Activated CD4-positive, alpha-beta T cell treated with anti-CD3 and anti-CD28 coated beads, Interleukin-2, amount 50 U/mL, for 1 hour (primary cell): Measurements from ENCODE around the gene ADCY7.

Experiments used
- DNase-seq: peaks from one replicate; pipeline ENCODE4 v3.0.0-alpha.2; 2020

The ADCY7 gene

DNA sequence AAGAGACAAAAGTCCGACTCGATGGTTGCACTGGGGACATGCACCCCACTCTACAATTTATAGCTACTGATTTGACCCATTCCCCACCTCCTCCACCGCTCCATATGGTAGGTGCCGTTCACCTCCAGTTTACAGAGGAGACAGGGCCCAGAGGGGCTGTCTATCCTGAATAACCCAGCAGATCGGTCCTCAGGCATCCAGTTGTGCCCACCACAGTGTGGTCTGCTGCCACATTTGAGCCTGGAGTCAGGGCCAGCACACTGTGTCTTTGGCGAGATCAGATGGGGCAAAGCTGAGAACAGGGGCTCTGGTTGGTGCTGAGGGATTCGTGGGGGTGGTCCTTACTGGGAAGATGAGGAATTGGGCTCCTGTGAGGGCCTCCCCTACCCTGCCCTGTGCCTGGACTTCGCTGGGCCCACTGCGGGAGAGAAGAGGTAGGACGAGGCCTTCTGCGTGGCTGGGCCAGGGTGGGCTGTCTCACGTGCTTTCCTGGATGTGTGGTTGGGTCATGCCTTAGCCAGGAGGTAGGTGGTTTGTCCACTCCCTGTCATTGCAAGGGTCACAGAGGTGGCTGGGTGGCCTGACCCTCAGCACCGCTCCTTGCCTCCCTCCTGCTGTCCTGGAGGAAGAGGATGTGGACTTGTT, 2.8 kb downstream of the ADCY7 start:
- DNase-seq, result no peak

DNA sequence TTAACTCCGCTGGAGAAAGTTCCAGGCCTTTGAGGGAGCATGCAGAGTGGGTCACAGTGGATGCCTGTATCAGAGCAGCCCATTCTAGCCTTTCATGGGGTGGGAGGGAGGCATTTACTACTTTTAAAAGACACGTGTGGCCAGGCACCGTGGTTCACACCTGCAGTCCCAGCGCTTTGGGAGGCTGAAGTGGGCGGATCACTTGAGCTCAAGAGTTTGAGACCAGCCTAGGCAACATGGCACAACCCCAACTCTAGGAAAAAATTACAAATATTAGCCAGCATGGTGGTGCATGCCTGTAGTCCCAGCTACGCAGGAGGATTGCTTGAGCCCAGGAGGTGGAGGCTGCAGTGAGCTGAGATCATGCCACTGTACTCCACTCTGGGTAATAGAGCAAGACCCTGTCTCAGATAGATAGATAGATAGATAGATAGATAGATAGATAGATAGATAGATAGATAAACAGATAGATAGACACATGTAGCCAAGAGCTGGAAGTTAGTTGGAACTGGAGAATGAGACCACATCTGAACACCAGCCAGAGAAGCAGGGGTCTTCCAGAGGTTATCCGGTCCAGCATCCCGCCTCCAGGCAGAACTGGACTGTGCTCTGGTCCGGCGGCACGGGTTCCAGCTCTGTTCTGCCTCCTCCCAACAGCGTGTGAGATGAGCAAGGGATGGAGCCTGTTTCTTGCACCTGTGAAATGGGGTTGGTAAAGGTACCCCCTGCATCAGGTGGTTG, 3.6 kb downstream of the ADCY7 start:
- DNase-seq, result no peak

DNA sequence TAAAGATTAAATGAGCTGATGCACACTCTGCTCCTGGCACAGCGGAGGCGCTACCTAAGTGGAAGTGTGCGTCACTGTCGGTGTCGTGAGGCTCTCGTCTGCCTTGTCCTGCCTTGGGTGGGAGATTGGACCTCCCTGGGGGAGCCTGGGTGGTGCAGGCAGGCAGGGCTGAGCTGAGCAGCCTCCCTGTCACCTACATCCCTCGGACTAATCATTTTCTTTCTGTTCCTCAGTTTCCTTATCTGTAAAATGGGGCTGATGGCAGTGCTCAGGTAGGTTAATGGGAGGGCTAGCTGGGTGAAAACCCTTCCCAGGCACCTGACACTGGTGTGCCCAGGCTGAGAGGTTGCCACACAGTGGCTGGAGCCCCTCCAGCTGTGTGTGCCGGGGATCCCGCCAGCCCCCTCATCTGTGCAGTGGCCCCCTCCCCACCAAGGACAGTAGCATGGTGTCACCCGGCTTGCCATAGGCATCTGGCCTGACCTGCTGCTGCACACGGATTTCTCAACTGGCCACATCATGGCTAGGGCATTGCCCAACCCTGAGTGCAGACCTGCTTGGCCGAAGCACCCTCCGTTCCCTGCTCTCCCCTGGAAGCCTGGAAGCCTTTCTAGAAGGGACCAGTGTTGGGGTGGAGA, 4.3 kb downstream of the ADCY7 start:
- DNase-seq, result no peak

DNA sequence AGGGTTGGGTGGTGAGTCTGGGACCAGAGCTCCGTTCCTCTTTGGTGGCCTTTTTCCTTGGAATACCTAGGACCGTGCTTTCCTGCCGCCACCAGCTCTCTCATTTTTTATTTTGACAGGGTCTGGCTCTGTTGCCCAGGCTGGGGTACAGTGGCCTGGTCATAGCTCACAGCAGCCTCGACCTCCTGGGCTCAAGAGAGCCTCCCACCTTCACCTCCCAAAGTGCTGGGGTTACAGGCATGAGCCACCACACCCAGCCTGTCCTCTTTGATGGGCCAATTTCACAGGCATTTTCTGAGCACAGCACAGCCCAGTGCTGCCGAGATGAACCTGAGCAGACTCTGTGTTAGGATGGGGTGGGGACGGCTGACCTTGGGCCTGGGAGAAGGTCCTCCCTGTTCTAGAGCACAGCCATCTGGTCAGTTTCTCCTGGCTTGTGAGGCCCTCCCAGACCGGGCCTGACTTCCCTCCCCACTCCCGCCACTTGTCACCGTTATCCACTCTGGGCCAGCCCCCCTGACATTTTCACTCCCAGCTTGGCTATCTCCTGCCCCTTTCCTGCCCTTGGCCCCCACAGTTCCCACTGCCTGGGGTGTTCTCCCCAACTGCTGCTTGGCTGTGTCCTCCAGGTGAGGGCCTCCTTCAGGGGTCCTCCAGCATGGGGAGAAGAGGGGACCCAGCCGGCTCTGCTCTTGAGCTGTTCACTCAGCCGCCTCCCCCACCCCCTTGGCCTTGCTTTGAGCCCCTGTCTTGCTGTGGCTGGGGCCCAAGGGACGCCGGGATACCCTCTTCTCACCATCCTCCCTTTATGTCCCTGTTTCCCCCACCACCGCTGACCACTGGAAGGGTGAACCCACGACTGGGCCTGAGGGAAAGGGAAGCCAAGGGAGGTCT, 5.0 kb downstream of the ADCY7 start:
- DNase-seq, result no peak

DNA sequence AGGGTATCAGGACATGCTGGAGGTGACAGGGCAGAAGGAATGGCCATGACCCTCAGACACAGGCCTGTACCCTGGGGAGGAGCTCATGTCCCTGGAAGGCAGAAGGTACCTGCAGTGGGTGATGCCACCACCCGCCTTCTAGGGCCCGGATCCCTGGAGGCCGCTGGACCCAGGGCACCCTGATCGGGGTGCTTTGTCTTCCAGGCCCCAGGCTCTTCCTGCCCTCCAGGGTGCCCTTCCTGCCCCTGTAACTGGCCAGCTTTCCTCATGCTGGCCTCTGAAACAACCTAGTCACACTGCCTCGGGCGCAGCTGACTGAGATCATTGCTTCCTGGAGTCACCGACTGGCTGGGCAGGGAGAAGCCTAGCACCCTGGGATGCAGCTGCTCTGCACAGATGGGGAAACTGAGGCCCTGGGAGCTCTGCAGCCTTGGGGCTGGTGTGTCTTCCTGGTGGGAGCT, 5.8 kb downstream of the ADCY7 start:
- no peak for DNase-seq

DNA sequence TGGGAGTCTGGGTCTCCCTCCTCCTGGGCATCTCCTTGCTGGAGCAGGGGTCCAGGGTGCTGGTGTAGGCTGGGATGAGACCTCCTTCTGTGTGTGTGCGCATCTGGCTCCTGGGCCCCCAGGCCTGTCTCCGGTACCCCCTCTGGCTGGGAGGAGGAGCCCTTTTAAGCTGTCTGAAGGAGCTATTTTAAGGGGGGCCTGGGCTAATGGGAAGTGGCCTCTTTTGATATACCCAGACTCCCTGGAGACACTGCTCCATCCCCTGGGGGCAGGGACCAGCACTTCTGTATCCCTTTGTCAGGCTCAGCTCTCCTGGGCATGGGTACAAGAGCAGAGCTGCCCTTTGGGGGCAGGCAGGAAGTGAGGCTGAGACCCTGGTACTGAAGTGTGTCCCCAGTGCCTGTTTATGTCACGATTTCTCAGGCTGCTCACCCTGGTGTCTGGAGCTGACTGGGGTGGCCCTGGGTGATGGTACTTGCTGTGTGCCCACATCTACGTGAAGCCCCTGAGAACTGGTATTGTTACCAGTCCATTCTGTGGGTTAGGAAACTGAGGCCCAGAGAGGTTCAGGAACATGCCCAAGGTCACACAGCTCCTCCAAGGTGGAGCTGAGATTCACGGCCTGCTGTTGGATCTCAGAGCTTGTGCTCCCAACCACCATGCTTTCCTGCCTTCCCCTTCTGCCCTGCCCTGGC, 6.5 kb downstream of the ADCY7 start:
- no peak for DNase-seq

DNA sequence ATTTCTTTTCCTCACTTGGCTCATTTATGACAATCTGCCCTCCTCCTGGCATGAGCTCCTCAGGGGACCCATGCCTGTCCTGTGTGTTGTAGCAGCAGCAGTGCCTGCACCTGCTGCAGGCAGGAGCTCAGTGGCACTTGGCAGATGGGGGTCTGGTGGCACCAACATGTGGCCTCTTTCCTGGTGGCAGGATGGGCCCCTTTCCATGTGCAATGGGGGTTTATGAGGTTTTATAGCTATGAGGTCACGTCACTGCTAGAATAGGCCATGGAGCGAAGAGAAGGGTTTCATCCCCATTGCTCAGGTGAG, 7.0 kb downstream of the ADCY7 start:
- DNase-seq, result no peak

DNA sequence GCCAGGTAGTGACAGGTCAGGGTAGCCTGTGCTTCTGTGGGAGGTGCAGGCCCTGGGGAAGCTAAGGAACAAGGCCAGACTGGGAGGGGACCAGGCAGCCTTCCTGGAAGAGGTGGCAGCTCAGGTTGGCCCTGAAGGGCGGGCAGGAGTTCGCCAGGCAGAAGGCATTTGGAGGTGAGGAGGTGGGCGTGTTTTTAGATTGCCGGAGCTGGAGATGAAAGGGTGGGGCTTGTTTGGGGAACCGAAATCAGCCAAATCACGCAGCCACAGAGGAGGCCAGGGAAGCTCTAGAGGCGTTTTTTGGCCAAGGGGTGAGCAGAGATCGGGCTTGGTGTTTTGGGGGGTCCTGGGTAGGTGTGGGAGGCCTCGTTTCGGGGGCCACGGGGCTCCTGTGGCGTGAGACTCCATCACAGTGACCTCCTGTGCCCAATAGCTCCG, 7.6 kb downstream of the ADCY7 start:
- DNase-seq, result peak; percentile 31

DNA sequence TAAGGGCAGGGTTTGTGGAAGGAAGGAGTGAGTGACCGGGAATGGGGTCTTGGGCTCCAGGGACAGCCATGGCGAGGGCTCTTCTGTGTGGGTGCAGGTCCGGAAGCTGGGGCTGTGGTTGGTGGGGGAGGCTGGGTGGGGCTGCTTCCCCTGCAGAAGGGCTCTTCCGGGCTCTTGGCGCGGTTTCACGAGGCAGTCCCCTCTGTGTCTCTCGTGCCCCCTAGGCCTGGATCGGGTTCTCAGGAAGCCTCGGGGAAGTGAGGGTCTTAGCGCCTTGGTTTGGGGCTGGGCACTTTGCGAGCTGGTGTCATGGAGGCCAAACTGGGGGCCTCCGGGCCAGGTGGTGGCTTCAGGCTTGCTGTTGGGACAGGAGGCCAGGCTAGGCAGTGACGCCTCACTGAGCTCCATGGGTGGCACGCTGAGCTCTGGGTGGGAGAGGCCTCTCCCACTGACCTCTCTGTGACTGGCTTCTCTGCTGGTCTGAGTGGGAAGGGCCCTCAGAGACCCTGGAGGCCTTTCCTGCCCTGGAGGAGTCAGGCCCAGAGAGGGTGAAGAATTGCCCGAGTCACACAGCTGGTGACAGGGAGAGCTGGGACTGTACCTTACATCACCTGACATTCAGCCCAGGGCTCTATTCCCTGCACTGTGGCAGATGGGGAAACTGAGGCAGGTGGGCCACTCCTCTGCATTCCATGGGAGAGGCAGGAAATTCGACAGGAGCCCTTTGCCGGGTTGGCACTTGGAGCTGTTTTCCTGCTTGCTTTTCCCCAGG, 8.2 kb downstream of the ADCY7 start:
- peak; percentile 51 for DNase-seq

DNA sequence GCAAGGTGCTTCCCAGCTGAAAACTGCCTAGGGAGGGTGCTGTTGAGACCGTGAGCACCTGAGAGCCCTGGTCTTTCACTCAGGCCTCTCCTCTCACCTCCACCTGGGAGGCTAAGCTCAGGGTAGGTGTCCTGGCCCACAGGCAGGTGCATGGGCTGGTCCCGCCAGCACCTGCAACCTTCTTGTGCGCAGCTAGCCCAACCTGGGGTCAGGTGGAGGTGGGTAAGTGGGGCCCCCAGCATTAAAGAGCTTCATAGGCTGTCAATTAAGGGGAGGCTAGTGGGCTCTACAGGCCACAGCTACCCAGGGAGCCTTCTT, 8.7 kb downstream of the ADCY7 start:
- no peak for DNase-seq

DNA sequence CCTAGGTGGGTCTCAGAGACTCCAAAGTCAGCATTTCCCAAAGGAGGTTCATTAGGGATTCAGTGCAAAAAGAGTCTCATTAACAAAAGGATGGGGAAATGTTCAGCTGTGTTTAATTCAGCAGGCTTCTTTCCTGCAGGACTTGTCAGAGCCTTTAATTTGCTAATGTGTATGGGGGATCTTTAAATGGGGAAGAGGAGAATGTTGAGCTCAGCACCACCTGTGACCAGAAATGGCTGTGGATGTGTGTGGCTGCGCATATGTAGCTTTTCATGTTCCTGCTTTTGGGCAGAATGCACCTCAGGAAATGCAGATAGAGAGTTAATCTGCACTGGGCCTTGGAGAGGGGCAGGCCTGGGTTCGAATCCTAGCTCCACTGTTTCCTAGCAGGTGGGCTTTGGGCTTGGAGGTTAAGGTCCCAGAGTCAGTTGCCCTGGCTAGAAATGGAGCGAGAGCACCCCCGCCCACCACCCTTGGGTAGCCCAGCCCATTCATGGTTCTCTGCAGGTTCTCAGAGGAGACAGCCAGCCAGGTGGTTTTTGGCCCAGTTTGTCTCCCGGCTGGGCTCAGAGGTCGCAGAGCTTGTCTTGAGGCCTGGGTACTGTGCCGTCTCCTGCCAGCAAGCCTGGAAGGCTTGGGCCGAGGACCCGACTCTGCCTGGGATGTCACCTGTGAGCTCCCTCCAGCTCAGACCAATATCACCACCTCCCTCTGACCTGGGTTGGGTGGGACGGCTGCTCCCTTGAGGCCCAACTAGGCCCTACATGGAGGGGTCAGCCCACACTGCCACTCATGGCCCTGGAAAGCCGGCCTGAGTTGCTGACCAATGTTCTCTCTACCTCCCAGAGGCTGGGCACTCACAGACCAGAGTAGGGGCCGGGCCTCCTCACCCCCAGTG, 9.3 kb downstream of the ADCY7 start:
- DNase-seq, result no peak

DNA sequence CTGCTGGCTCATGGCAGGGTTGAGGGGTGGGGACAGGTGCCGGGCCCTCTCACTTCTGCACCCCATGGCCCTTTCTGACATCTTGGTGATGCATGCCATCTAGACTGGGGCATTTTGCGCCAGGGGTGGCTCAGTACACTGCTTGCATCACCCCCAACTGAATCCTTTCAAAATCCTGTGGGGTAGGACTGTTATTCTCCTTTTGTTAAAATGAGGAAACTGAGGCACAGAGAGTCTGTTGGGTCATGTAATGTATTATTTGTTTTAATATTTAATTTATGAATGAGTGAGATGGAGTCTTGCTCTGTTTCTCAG, 9.9 kb downstream of the ADCY7 start:
- DNase-seq, result no peak

DNA sequence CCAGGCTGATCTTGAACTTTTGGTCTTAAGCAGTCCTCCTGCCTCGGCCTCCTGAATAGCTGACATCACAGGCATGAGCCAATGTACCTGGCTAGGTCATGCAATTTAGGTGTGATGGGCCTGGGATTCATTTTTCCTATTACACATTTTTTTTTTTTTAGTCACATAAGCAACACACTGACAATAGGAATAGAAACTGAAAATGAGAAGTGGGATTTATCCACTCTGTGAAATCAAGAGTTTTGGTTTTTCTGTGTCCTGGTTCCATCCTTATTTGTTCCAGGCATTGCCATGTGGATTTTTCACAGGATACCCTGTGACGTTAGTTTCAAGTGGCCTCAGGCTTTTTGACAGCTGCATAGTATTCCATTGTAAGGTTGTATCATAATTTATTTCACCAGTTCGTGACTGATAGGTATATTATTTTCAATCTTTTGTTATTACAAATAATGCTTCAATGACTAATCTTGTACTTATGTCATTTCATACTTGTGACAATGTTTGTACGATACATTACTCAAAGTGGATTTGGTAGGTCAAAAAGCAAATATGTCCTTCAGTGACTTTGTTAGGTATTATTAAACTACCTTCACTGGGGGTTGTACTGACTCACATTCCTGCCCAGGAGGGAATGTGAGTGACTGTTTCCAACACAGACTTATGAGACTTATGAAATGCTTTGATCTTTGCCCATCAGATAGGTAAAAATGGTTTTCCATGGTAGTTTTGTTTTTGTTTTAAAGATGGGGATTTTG, 10.6 kb downstream of the ADCY7 start:
- no peak for DNase-seq

DNA sequence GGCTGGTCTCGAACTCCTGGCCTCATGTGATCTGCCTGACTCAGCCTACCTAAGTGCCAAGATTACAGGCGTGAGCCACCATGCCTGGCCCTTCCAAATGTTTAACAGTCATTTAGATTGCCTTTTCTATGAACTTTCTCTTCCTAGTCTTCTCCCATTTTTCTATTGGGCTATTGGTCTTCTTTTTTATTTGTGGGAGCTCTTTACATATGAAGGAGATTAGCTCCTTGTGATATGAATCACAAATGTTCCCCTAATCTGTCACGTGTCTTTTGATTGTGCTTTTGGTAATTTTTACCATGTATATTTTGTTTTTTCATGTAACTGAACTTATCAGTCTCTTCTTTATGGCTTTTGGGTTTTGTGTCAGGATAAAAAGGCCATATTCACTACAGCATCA, 11.9 kb downstream of the ADCY7 start:
- DNase-seq, result no peak

DNA sequence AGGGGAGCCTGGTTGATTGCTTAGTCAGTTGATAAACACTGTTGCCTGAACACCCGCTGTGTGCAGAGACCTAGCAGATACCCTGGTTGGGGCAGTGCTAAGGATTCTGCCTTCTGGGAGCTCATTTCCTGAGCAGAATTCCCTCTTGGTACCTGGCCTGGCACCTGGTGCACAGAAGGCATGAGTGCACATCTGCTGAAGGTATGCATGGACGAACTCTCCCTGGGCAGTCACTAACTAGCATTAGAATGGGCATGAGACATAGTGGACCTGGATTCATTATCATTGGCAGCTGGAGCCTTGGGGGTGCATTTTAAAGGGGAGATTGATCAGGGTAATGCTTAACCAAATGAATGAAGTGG, 13.1 kb downstream of the ADCY7 start:
- DNase-seq, result no peak

DNA sequence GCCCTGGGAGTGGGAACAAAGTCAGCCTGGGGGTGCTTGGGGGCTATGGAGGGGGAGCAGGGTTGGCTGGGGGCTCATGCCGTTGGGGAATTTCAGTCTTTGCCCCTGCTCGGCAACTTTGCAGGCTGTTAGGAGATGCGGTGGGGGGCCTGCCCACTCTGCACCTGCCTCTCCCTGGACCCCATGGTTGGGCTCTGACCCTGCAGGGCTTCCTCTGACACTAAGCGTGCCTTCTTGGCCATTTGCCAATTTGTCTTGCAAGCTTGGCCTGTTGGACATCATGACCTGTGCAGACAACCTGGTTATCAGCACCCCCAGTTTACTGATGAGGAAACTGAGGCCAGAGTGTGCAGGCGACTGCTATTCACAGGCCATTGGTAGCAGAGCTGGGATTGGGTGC, 14.6 kb downstream of the ADCY7 start:
- no peak for DNase-seq

DNA sequence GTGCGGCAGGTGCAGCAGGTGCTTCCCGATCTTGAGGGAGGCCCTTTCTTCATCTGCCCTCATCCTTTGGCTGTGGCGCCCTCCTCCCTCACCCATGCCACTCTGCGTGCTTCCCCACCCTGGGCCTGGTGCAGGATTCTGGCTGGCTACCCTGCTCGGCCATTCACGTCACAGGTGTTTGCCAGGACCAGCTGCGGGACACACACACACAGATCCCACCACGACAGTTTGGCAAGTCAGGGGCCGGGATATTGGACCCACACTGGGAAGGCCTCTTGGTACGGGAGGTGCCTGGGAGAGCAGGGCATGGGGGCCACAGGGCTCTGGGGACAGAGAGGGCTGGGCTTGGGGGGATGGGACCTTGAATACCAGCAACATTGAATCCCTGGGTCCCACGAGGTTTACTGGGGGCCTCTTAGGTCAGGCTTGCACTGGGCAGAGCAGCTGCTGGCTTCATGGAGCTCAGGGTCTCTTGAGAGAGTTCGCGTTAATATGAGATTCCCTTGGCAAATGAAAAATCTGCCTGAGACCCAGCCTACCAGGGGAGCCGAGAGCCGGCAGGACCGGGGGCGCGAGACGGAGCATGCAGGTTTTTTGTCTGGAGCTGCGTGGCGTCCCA, 15.1 kb downstream of the ADCY7 start:
- no peak for DNase-seq

DNA sequence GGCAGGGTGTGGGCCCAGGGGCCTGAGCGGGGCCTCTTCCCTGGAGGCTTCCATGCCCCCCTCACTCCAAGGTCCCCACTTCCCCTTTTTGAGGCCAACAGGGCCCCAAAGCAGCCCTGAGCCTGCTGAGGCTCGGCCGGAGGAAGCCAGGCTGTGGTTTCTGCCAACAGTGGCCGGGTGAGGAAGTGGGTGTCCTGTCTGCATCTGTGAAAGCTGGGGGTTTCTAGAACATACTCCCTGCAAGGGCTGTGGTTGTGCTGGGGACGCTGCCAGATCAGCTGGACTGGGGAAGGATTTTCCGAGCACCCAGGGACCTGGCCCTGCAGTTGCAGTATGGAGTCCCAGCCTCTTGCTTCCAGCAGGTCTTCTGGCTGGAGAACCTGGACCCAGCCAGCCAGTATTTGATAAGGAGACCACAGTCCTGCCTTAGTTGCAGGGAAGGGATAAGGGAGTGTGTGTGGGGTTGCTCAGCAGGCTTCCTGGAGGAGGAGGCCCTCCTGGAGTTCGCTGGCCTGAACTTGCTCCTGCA, 15.7 kb downstream of the ADCY7 start:
- DNase-seq, result peak; percentile 45

DNA sequence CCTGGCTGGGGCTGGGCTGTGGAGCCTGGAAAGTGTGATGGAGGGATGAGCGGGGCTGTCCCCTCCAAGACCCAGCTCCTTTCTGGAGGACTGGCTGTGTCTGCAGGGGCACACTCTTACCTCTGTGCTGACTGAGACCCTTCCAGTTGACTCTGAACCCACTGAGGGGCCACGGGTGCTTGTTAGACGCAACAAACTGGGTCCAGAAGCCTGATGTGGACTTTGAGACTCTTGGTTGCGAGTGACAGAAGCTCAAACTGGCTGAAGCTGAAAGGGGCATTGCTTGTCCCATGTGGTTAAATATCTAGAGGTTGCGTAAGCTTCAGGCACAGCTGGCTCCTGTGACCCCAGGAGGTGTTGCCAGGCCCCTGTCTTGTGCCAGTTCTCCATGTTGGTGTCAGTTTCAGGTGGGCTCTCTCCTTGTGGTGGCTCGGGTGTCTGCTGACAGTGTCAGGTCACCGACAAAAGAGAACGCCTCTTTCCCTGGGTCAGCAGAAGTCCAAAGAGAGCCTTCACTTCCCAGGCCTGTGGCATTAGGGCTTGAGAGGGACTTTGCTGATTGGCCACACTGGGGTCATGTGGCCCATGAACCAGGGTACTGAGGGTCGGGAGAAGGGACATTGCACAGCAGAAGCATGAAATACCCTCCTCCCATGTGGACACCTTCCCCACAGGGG, 16.7 kb downstream of the ADCY7 start:
- DNase-seq, result no peak
